ENCODE results near the gene NUP210L.
"Not testable (repeated sequence)": the region's sequence is repeated elsewhere in the genome, so short reads cannot be mapped to it uniquely, and the experiment has no call there.

The NUP210L gene

DNA sequence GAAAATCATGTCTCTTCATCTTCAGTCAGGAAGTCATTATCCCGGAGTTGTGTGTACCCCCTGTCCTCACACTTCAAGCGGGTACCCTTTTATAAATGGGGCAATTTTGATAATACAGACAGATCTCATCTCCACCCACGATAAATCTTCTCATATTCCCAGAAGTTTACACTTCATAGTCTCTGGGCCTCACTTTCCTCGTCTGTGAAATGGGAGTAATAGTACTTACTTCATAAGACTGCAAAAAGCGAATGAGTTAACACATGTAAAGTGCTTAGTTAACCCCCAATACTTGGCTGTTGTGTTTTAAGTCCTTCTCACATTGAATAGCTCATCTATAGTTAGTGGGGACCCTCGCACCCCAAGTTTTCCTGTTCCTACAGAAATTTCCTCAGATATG is 820 bp downstream of the NUP210L start:
- H3K4me3 ChIP-seq (ENCODE audit: low read depth, low read length) = no peak overlapping the region
- TF ChIP-seq, protein P1, sequence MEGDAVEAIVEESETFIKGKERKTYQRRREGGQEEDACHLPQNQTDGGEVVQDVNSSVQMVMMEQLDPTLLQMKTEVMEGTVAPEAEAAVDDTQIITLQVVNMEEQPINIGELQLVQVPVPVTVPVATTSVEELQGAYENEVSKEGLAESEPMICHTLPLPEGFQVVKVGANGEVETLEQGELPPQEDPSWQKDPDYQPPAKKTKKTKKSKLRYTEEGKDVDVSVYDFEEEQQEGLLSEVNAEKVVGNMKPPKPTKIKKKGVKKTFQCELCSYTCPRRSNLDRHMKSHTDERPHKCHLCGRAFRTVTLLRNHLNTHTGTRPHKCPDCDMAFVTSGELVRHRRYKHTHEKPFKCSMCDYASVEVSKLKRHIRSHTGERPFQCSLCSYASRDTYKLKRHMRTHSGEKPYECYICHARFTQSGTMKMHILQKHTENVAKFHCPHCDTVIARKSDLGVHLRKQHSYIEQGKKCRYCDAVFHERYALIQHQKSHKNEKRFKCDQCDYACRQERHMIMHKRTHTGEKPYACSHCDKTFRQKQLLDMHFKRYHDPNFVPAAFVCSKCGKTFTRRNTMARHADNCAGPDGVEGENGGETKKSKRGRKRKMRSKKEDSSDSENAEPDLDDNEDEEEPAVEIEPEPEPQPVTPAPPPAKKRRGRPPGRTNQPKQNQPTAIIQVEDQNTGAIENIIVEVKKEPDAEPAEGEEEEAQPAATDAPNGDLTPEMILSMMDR (IDR thresholded peaks at IDR 0.05; ENCODE audit: low read depth, low read length) = no peak

DNA sequence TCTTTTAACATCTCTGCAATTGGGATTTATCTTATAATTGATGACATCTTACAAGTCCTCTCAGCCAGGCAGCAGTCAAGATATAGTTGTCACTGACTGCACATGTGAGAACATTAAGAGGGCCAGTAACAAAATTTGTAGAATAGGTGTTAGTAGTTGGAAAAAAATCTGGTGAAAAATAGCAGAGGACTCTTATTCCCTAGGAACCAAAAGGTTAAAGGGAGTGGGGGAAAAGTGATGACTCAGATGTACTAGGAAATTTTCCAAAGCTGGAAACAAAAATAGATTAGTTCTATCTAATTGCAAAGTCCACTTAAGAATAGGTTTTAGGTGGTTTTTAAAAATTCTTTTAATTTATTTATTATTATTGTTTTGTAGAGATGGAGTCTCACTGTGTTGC is 3.6 kb downstream of the NUP210L start:
- TF ChIP-seq, protein P1 (IDR thresholded peaks at IDR 0.05; ENCODE audit: low read depth, low read length) = no peak
- H3K4me3 ChIP-seq (ENCODE audit: low read depth, low read length) = no peak overlapping the region

DNA sequence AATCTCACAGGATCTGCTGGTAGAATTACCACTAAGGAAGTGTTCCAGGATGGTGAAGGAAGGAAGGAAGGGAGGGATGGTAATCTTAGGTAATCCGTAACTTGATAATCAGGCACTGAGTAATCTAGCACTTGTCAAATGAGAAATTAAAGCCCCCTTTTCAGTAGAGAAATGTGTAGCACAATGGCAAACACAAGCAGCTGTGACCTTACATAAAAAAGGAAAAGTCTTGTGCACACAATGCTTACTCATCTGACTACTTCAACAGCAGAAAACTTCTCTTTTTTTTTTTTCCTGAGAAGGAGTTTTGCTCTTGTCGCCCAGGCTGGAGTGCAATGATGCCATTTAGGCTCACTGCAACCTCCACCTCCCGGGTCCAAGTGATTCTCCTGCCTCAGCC is 6.1 kb downstream of the NUP210L start:
- no peak overlapping the region for H3K4me3 ChIP-seq (ENCODE audit: low read depth, low read length)
- TF ChIP-seq, protein P1 (IDR thresholded peaks at IDR 0.05; ENCODE audit: low read depth, low read length) = no peak

DNA sequence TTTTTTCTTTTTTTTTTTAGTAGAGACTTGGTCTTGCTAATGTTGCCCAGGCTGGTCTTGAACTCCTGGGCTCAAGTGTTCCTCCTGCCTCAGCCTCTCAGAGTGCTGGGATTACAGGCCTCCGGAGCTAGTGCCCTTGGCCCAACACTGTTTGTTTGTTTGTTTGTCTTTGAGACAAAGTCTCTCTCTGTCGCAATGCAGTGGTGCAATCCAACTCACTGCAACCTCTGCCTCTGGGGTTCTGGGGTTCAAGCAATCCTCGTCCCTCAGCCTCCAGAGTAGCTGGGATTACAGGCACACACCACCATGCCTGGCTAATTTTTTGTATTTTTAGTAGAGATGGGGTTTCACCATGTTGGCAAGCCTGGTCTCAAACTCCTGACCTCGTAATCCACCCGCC is 7.4 kb downstream of the NUP210L start:
- not testable (repeated sequence) for H3K4me3 ChIP-seq (ENCODE audit: low read depth, low read length)

DNA sequence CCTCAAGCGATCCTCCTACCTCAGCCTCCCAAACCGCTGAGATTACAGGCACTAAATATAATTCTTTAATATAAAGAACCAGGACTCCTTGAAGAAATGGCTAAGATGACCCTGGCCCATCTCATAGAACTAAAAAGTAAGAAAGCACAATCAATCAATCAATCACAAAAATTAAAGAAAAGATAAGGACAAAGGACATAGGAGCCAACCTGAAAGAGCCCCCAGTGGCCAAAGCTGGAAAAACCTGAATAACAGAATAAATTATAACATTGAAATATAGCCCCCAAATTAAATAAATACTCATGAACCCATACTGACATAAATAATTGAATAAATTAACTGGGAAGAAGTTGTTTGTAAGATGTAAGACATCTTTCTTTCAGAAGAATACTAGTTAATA is 8.9 kb downstream of the NUP210L start:
- TF ChIP-seq, protein P1 (IDR thresholded peaks at IDR 0.05; ENCODE audit: low read depth, low read length) = peak; percentile 10; the same call in 1 of the 2 replicates
- no peak overlapping the region for H3K4me3 ChIP-seq (ENCODE audit: low read depth, low read length)

DNA sequence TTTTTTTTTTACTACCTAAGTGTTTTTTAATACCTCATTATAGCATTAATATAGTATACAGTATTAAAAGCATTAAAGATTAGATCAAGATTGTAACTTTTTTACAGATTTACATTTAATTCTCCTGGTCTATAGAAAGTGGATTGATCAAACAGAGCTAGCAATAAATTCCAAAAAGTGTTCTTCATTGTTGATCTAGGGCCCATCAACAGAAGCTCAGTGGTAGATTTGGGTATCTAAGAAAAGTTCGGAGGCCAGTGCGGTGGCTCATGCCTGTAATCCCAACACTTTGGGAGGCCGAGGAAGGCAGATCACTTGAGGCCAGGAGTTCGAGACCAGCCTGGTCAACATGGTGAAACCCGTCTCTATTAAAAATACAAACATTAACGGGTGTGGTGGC is 12.5 kb downstream of the NUP210L start:
- TF ChIP-seq, protein P1 (IDR thresholded peaks at IDR 0.05; ENCODE audit: low read depth, low read length) = no peak
- H3K4me3 ChIP-seq (ENCODE audit: low read depth, low read length) = no peak overlapping the region

DNA sequence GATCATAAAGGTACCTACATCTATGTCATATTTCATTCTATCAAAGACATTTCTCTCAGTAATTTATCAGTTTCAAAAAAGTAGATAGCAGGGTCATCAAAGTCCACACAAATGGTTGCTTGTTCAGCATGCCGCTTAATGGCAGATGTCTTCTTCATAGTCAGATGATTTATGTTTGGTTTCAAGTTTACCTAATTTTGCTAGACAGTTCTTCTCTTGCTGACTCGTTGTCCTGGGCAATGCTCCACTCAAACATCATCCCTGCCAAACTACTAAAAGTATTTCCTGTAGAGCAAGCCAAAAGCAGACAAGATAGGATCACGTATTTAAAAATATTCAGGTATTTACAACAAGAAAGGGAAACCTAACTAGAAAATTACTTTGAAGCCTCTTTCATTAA is 13.6 kb downstream of the NUP210L start:
- no peak overlapping the region for H3K4me3 ChIP-seq (ENCODE audit: low read depth, low read length)
- TF ChIP-seq, protein P1 (IDR thresholded peaks at IDR 0.05; ENCODE audit: low read depth, low read length) = no peak

DNA sequence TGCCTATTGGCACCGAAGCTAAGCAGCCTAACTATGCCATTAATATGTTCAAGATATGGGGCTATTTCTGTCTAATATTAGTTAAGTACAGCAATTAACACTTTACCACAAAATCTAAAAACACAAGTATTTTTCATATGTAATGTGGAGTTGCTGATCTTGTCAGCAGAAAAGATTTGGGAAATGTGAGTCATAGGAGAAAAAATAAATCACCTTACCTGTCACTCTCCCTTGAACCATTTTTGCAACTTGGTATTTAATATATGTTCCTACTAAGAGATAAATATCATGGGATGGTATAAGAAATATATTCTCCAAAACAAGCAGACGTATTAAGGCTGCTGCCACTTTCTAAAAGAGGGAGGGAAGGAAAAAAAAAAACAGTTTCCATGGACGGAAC is 17.0 kb downstream of the NUP210L start:
- H3K4me3 ChIP-seq (ENCODE audit: low read depth, low read length) = no peak overlapping the region
- TF ChIP-seq, protein P1 (IDR thresholded peaks at IDR 0.05; ENCODE audit: low read depth, low read length) = no peak
